ENCODE data around the gene TM9SF2. TPM values are rescaled to one million over a fixed set of nuclear protein-coding genes. Genes with fewer than 3 reads are reported as not detected.
A peak's percentile ranks its signal among the peaks of the same experiment; 100 is the strongest.

TM9SF2 gene
- total RNA-seq, 1 experiment from 2014 or later, result 84.6 TPM

- POLR2A ChIA-PET (ENCODE audit: unreplicated experiment), result no interaction called here
Measured at GRCh38 chr13:99604636-99605035, 103.4 kb downstream of the TM9SF2 start.

GRCh38 chr13:99605420-99606323 is 104.4 kb downstream of the TM9SF2 start:
- CTCF ChIA-PET, result interaction anchor here (0.5 to 1.1 kb wide), 3 partner anchors 11 to 164 kb away, joined by 3 to 7 read pairs (median 7); no protein-coding TSS in a partner anchor
- H3K27ac ChIP-seq (ENCODE audit: low read length), result no peak overlapping the region
- POLR2A ChIA-PET (ENCODE audit: unreplicated experiment), result no interaction called here

More at GRCh38 chr13:99604636-99605035, 103.4 kb downstream of the TM9SF2 start:
- H3K4me1 ChIP-seq (ENCODE audit: insufficient read depth, low read length), result peaks cover 3% of the 10 kb centered on the region; the same call in 1 of the 2 replicates
- H3K9ac ChIP-seq (ENCODE audit: low read length), result no peak overlapping the region
- ATAC-seq (no peak), DNase-seq (no peak)
- no peak overlapping the region for H3K4me2 ChIP-seq (ENCODE audit: low read length)
- no peaks in the 10 kb centered on the region for H3K79me2 ChIP-seq (ENCODE audit: low read length)
- H3K36me3 ChIP-seq (ENCODE audit: low read depth, low read length), result no peaks in the 10 kb centered on the region
- H3K27ac ChIP-seq (ENCODE audit: low read length), result no peak overlapping the region
- no peak overlapping the region for H3K4me3 ChIP-seq (ENCODE audit: low read length)
- no peaks in the 10 kb centered on the region for H3K9me3 ChIP-seq (ENCODE audit: low read length)
- no peak overlapping the region for H2AFZ ChIP-seq (ENCODE audit: low read length)
- H3K27me3 ChIP-seq (ENCODE audit: low read length), result no peaks in the 10 kb centered on the region
- H4K20me1 ChIP-seq (ENCODE audit: low read length), result no peaks in the 10 kb centered on the region
- intact Hi-C loops (cut with micrococcal nuclease), result no loop called here
- CTCF ChIA-PET, result no interaction called here
- TF ChIP-seq CTCF (conservative IDR thresholded peaks at IDR 0.05; ENCODE audit: low read depth, low read length) (no peak), EZH2phosphoT487 (IDR thresholded peaks at IDR 0.05; ENCODE audit: borderline replicate concordance, low read length) (no peak), EZH2 (IDR thresholded peaks at IDR 0.05; ENCODE audit: low read length, unreplicated experiment) (no peak)
- H3K9me2 ChIP-seq (replicated peaks; ENCODE audit: low read length), result no peaks in the 10 kb centered on the region
- H3F3A ChIP-seq (ENCODE audit: low read length, unreplicated experiment), result no peaks in the 10 kb centered on the region
- no TSS peak for BruUV-seq (replicated peaks)

More at GRCh38 chr13:99605420-99606323, 104.4 kb downstream of the TM9SF2 start:
- H4K20me1 ChIP-seq (ENCODE audit: low read length), result no peaks in the 10 kb centered on the region
- ATAC-seq (peak; percentile 68), DNase-seq (peak; percentile 24)
- peaks cover 3% of the 10 kb centered on the region; the same call in 1 of the 2 replicates for H3K4me1 ChIP-seq (ENCODE audit: insufficient read depth, low read length)
- H3K9me2 ChIP-seq (replicated peaks; ENCODE audit: low read length), result no peaks in the 10 kb centered on the region
- no peaks in the 10 kb centered on the region for H3K36me3 ChIP-seq (ENCODE audit: low read depth, low read length)
- peak overlapping the region; percentile 80 for H3K4me3 ChIP-seq (ENCODE audit: low read length)
- intact Hi-C loops (cut with micrococcal nuclease), result no loop called here
- H3K4me2 ChIP-seq (ENCODE audit: low read length), result peak overlapping the region; percentile 98
- no peaks in the 10 kb centered on the region for H3K27me3 ChIP-seq (ENCODE audit: low read length)
- H3K9ac ChIP-seq (ENCODE audit: low read length), result no peak overlapping the region
- peak overlapping the region; percentile 100 for H2AFZ ChIP-seq (ENCODE audit: low read length)
- no peaks in the 10 kb centered on the region for H3K9me3 ChIP-seq (ENCODE audit: low read length)
- no peaks in the 10 kb centered on the region for H3K79me2 ChIP-seq (ENCODE audit: low read length)
- TF ChIP-seq CTCF (conservative IDR thresholded peaks at IDR 0.05; ENCODE audit: low read depth, low read length), result 0 out of 2 replicates have a peak, but pooled peaks have one; percentile 14
- no peak for TF ChIP-seq EZH2 (IDR thresholded peaks at IDR 0.05; ENCODE audit: low read length, unreplicated experiment)
- TF ChIP-seq EZH2phosphoT487 (IDR thresholded peaks at IDR 0.05; ENCODE audit: borderline replicate concordance, low read length), result no peak
- H3F3A ChIP-seq (ENCODE audit: low read length, unreplicated experiment), result no peaks in the 10 kb centered on the region
- no TSS peak for BruUV-seq (replicated peaks)

All from PC-3 (cell line).